HG02610 (cell line): ENCODE measurements around the gene POLD2.
"Not testable (repeated sequence)": the region's sequence is repeated elsewhere in the genome, so short reads cannot be mapped to it uniquely, and the experiment has no call there.

Experiments used
- ATAC-seq: cut with Tn5 transposase; IDR thresholded peaks from one replicate; pipeline ENCODE4 v1.9.1; 2021; ENCODE audit warnings: mild to moderate bottlenecking, moderate library complexity; ENCODE audit not compliant: unreplicated experiment

Gene POLD2

GRCh38 chr7:44139311-44140010 is 16.1 kb upstream of the POLD2 start:
- ATAC-seq = no peak

- ATAC-seq = no peak
Observed at GRCh38 chr7:44138698-44139097, 15.3 kb upstream of the POLD2 start.

- ATAC-seq = no peak
Observed at GRCh38 chr7:44136731-44137130, 13.4 kb upstream of the POLD2 start.

- no peak for ATAC-seq
Observed at GRCh38 chr7:44134943-44135628, 11.7 kb upstream of the POLD2 start.

GRCh38 chr7:44133295-44133694 is 9.9 kb upstream of the POLD2 start:
- no peak for ATAC-seq

- no peak for ATAC-seq
Observed at GRCh38 chr7:44132039-44132438, 8.7 kb upstream of the POLD2 start.

GRCh38 chr7:44131173-44132029 is 8.1 kb upstream of the POLD2 start:
- ATAC-seq = no peak

GRCh38 chr7:44128721-44129582 is 5.6 kb upstream of the POLD2 start:
- no peak for ATAC-seq

GRCh38 chr7:44127161-44127560 is 3.8 kb upstream of the POLD2 start:
- no peak for ATAC-seq

GRCh38 chr7:44126574-44126973 is 3.2 kb upstream of the POLD2 start:
- ATAC-seq = not testable (repeated sequence)

- no peak for ATAC-seq
Observed at GRCh38 chr7:44124822-44125202, 1.5 kb upstream of the POLD2 start.

GRCh38 chr7:44122529-44122928 is 819 bp downstream of the POLD2 start:
- ATAC-seq = no peak

GRCh38 chr7:44121761-44122420 is 1.5 kb downstream of the POLD2 start:
- no peak for ATAC-seq

GRCh38 chr7:44120395-44120794 is 3.0 kb downstream of the POLD2 start:
- ATAC-seq = no peak

- ATAC-seq = no peak
Observed at GRCh38 chr7:44119829-44120380, 3.4 kb downstream of the POLD2 start.

- ATAC-seq = no peak
Observed at GRCh38 chr7:44117801-44118429, 5.4 kb downstream of the POLD2 start.

- no peak for ATAC-seq
Observed at GRCh38 chr7:44116789-44117666, 6.3 kb downstream of the POLD2 start.

- ATAC-seq = no peak
Observed at GRCh38 chr7:44116087-44116788, 7.1 kb downstream of the POLD2 start.
